NCI-H1436 (cell line): Measurements from ENCODE around the gene ANKS6.
A peak's percentile ranks its signal among the peaks of the same experiment; 100 is the strongest.

Experiments
- DNase-seq: peaks from one replicate; lab custom pipeline; 2025; lab: John Stamatoyannopoulos, UW

Gene ANKS6

GRCh38 chr9:98796364-98797101, at the start of gene ANKS6:
ANKS6 (minus strand) TSS chr9:98796555; CDS start chr9:98796491, 64 bp downstream.
- DNase-seq, result peak; percentile 76

GRCh38 chr9:98846081-98846480, 49.7 kb upstream of the ANKS6 start:
- DNase-seq, result no peak

- DNase-seq, result no peak
These were observed 46.2 kb upstream of the ANKS6 start for GRCh38 chr9:98842510-98842909.

- no peak for DNase-seq
These were observed 43.4 kb upstream of the ANKS6 start for GRCh38 chr9:98839724-98840123.

GRCh38 chr9:98838868-98839565, 42.7 kb upstream of the ANKS6 start:
- no peak for DNase-seq

- DNase-seq, result no peak
These were observed 42.0 kb upstream of the ANKS6 start for GRCh38 chr9:98838155-98838867.

- DNase-seq, result no peak
These were observed 41.2 kb upstream of the ANKS6 start for GRCh38 chr9:98837516-98837915.

- no peak for DNase-seq
These were observed 39.9 kb upstream of the ANKS6 start for GRCh38 chr9:98836206-98836605.

- DNase-seq, result no peak
These were observed 38.0 kb upstream of the ANKS6 start for GRCh38 chr9:98834386-98834785.

GRCh38 chr9:98833090-98833956, 37.0 kb upstream of the ANKS6 start:
- DNase-seq, result no peak

- no peak for DNase-seq
These were observed 36.4 kb upstream of the ANKS6 start for GRCh38 chr9:98832768-98833089.

GRCh38 chr9:98831696-98832095, 35.3 kb upstream of the ANKS6 start:
- DNase-seq, result no peak

- no peak for DNase-seq
These were observed 34.2 kb upstream of the ANKS6 start for GRCh38 chr9:98830554-98830953.

GRCh38 chr9:98829766-98830165, 33.4 kb upstream of the ANKS6 start:
- DNase-seq, result no peak

GRCh38 chr9:98826716-98827115, 30.4 kb upstream of the ANKS6 start:
- DNase-seq, result no peak

- DNase-seq, result no peak
These were observed 29.1 kb upstream of the ANKS6 start for GRCh38 chr9:98825414-98825813.

GRCh38 chr9:98823666-98824334, 27.4 kb upstream of the ANKS6 start:
- DNase-seq, result no peak

- no peak for DNase-seq
These were observed 26.3 kb upstream of the ANKS6 start for GRCh38 chr9:98822661-98823060.

GRCh38 chr9:98821831-98822230, 25.5 kb upstream of the ANKS6 start:
- no peak for DNase-seq

GRCh38 chr9:98819231-98819630, 22.9 kb upstream of the ANKS6 start:
- no peak for DNase-seq

GRCh38 chr9:98818764-98819163, 22.4 kb upstream of the ANKS6 start:
- no peak for DNase-seq
